Measurements from ENCODE around the gene ZNF578.
"Not testable (repeated sequence)": the region's sequence is repeated elsewhere in the genome, so short reads cannot be mapped to it uniquely, and the experiment has no call there.

The ZNF578 gene

DNA sequence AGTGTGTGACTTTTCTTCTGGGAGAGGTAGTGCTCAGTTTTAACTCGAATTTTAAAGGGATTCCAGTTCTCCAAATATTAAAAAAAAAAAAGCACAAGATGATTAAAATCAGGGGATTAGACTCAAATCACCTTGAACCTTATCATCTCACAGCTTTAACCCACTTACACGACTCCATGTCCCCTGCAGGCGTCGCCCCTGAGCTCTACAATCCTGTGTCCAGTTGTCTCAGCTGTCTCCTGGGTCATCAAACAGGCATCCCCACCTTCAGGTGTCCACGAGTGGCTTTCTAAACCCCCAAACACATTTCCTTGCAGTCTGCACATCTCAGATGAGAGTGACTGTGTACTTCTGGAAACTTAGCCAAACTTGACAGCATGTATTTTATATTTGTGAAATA lies 88.3 kb downstream of the ZNF578 start:
- Histone ChIP-seq H3K9ac (ENCODE audit: low read length) (no peak overlapping the region), H3K4me3 (ENCODE audit: low read length) (no peak overlapping the region), H3K36me3 (ENCODE audit: control insufficient read depth, insufficient read depth, low read length) (peaks cover 4% of the 10 kb centered on the region), H3K9me3 (ENCODE audit: control insufficient read depth, low read length) (no peaks in the 10 kb centered on the region), H3K27me3 (ENCODE audit: control insufficient read depth, insufficient read depth, low read length) (no peaks in the 10 kb centered on the region), H3K4me1 (ENCODE audit: control insufficient read depth, insufficient read depth, low read length) (no peaks in the 10 kb centered on the region)

GRCh38 chr19:52542541-52542940 lies 89.2 kb downstream of the ZNF578 start:
- H3K4me3 ChIP-seq (ENCODE audit: low read length); H3K9me3 ChIP-seq (ENCODE audit: control insufficient read depth, low read length); H3K27me3 ChIP-seq (ENCODE audit: control insufficient read depth, insufficient read depth, low read length); H3K4me1 ChIP-seq (ENCODE audit: control insufficient read depth, insufficient read depth, low read length); H3K9ac ChIP-seq (ENCODE audit: low read length); H3K36me3 ChIP-seq (ENCODE audit: control insufficient read depth, insufficient read depth, low read length): not testable (repeated sequence)

- Histone ChIP-seq H3K27me3 (ENCODE audit: control insufficient read depth, insufficient read depth, low read length) (no peaks in the 10 kb centered on the region), H3K9me3 (ENCODE audit: control insufficient read depth, low read length) (no peaks in the 10 kb centered on the region), H3K9ac (ENCODE audit: low read length) (no peak overlapping the region), H3K36me3 (ENCODE audit: control insufficient read depth, insufficient read depth, low read length) (peaks cover 4% of the 10 kb centered on the region), H3K4me3 (ENCODE audit: low read length) (no peak overlapping the region), H3K4me1 (ENCODE audit: control insufficient read depth, insufficient read depth, low read length) (no peaks in the 10 kb centered on the region)
These were observed 89.8 kb downstream of the ZNF578 start for GRCh38 chr19:52542984-52543664.

DNA sequence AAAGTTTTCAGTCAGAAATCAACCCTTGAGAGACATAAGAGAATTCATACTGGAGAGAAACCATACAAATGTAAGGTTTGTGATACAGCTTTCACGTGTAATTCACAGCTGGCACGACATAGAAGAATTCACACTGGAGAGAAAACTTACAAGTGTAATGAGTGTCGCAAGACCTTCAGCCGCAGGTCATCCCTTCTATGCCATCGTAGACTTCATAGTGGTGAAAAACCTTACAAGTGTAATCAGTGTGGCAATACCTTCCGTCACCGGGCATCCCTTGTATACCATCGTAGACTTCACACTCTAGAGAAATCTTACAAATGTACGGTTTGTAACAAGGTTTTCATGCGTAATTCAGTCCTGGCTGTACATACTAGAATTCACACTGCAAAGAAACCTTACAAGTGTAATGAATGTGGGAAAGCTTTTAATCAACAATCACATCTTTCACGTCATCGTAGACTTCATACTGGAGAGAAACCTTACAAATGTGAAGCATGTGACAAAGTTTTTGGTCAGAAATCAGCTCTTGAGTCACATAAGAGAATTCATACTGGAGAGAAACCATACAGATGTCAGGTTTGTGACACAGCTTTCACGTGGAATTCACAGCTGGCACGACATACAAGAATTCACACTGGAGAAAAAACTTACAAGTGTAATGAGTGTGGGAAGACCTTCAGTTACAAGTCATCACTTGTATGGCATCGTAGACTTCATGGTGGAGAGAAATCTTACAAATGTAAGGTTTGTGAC lies 101.0 kb downstream of the ZNF578 start:
- Histone ChIP-seq H3K4me3 (ENCODE audit: low read length) (no peak overlapping the region), H3K9ac (ENCODE audit: low read length) (no peak overlapping the region), H3K9me3 (ENCODE audit: control insufficient read depth, low read length) (peaks cover 28% of the 10 kb centered on the region), H3K36me3 (ENCODE audit: control insufficient read depth, insufficient read depth, low read length) (peaks cover 12% of the 10 kb centered on the region), H3K4me1 (ENCODE audit: control insufficient read depth, insufficient read depth, low read length) (no peaks in the 10 kb centered on the region), H3K27me3 (ENCODE audit: control insufficient read depth, insufficient read depth, low read length) (no peaks in the 10 kb centered on the region)

- Histone ChIP-seq H3K36me3 (ENCODE audit: control insufficient read depth, insufficient read depth, low read length) (peaks cover 12% of the 10 kb centered on the region), H3K4me3 (ENCODE audit: low read length) (no peak overlapping the region), H3K27me3 (ENCODE audit: control insufficient read depth, insufficient read depth, low read length) (no peaks in the 10 kb centered on the region), H3K9me3 (ENCODE audit: control insufficient read depth, low read length) (peaks cover 30% of the 10 kb centered on the region), H3K9ac (ENCODE audit: low read length) (no peak overlapping the region), H3K4me1 (ENCODE audit: control insufficient read depth, insufficient read depth, low read length) (no peaks in the 10 kb centered on the region)
These were observed 104.1 kb downstream of the ZNF578 start for GRCh38 chr19:52557231-52557995.

DNA sequence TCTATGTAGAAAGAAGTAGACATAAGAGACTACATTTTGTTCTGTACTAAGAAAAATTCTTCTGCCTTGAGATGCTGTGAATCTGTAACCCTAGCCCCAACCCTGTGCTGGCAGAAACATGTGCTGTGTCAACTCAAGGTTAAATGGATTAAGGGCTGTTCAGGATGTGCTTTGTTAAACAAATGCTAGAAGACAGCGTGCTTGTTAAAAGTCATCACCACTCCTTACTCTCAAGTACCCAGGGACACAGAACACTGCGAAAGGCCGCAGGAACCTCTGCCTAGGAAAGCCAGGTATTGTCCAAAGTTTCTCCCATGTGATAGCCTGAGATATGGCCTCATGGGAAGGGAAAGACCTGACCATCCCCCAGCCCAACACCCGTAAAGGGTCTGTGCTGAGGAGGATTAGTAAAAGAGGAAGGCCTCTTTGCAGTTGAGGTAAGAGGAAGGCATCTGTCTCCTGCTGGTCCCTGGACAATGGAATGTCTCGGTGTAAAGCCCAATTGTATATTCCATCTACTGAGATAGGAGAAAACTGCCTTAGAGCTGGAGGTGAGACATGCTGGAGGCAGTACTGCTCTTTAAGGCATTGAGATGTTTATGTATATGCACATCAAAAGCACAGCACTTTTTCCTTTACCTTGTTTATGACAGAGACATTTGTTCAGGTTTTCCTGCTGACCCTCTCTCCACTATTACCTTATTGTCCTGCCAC lies 105.5 kb downstream of the ZNF578 start:
- H3K4me3 ChIP-seq (ENCODE audit: low read length); H3K9ac ChIP-seq (ENCODE audit: low read length); H3K27me3 ChIP-seq (ENCODE audit: control insufficient read depth, insufficient read depth, low read length); H3K4me1 ChIP-seq (ENCODE audit: control insufficient read depth, insufficient read depth, low read length): not testable (repeated sequence)
- Histone ChIP-seq H3K36me3 (ENCODE audit: control insufficient read depth, insufficient read depth, low read length) (peaks cover 12% of the 10 kb centered on the region), H3K9me3 (ENCODE audit: control insufficient read depth, low read length) (peaks cover 24% of the 10 kb centered on the region)

- not testable (repeated sequence) for H3K4me3 ChIP-seq (ENCODE audit: low read length); H3K36me3 ChIP-seq (ENCODE audit: control insufficient read depth, insufficient read depth, low read length); H3K27me3 ChIP-seq (ENCODE audit: control insufficient read depth, insufficient read depth, low read length); H3K9ac ChIP-seq (ENCODE audit: low read length); H3K4me1 ChIP-seq (ENCODE audit: control insufficient read depth, insufficient read depth, low read length)
- peaks cover 12% of the 10 kb centered on the region for H3K9me3 ChIP-seq (ENCODE audit: control insufficient read depth, low read length)
These were observed 108.3 kb downstream of the ZNF578 start for GRCh38 chr19:52561611-52562010.
